GM19035 (cell line): ENCODE data around the gene HBE1.

Experiments
- ATAC-seq: cut with Tn5 transposase; IDR thresholded peaks from one replicate; pipeline ENCODE4 v1.9.1; 2021; ENCODE audit not compliant: unreplicated experiment

HBE1 gene

GRCh38 chr11:5235364-5236095 lies 34.2 kb downstream of the HBE1 start:
- ATAC-seq = no peak

DNA sequence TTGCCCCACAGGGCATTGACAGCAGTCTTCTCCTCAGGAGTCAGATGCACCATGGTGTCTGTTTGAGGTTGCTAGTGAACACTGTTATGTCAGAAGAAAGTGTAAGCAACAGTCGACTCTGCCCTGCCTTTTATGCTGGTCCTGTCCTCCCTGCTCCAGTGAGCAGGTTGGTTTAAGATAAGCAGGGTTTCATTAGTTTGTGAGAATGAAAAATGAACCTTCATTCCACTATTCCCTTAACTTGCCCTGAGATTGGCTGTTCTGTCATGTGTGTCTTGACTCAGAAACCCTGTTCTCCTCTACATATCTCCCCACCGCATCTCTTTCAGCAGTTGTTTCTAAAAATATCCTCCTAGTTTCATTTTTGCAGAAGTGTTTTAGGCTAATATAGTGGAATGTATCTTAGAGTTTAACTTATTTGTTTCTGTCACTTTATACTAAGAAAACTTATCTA lies 35.3 kb downstream of the HBE1 start, which contains the start of gene HBD:
Gene HBD, minus strand, starts transcription at position 103 of the 454 bp plus-strand sequence. Its CDS starts 50 bp downstream, at position 53.
- ATAC-seq = no peak

DNA sequence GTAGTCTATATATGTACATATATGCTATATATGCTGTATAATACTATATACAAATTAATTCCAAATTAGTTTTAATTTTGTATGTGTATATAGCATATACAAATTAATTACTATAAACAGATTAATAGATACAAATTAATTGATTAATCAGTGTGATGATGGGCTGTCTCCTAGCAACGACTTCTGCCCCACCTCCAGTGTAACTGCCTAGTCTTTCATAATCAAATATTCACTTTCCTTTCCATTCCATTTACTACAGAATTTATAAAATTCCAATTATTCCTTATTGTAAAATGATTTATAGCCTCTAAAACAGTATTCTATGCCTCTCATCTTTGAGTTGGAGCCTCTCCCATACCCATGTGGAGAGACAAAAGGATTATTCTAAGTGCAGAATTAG lies 36.4 kb downstream of the HBE1 start:
- ATAC-seq = no peak

DNA sequence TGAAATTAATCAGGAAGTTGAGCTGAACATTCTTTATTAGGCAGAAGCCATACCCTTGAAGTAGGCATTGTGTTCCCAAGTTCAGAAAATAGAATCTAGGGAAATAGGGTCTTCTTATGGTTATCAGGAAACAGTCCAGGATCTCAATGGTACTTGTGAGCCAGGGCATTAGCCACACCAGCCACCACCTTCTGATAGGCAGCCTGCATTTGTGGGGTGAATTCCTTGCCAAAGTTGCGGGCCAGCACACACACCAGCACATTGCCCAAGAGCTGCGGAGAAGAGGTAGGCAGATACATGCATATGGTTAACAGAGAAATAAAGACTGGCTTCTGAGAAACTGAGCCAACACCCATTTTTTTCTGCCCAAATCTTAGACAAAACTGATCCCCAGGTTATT lies 36.9 kb downstream of the HBE1 start:
- ATAC-seq = no peak

GRCh38 chr11:5232176-5232575 lies 37.6 kb downstream of the HBE1 start:
- ATAC-seq = no peak

DNA sequence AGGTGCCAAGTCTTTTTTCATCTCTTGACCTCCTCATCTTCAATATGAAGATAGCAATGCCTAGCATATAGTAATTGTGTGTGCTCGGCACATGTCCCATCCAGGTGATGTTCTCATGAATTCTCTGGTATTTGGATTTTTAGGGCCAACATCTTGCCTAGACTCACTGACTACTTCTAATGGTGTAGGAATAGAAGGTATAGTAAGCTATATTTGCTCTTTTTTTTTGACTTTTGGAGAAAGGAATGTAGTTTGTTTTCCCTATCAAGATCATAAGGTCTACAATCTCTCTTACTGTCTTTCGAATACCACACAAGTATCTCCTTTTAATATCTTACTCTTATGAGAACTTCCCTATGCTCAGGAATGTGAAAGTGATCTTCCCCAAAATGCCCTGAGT lies 38.6 kb downstream of the HBE1 start:
- ATAC-seq = no peak

GRCh38 chr11:5230266-5230665 lies 39.5 kb downstream of the HBE1 start:
- ATAC-seq = no peak

- ATAC-seq = no peak
Measured at GRCh38 chr11:5229796-5230195, 39.9 kb downstream of the HBE1 start.

- ATAC-seq = no peak
Measured at GRCh38 chr11:5229356-5229755, 40.4 kb downstream of the HBE1 start.

- ATAC-seq = no peak
Measured at GRCh38 chr11:5228124-5228523, 41.6 kb downstream of the HBE1 start.

DNA sequence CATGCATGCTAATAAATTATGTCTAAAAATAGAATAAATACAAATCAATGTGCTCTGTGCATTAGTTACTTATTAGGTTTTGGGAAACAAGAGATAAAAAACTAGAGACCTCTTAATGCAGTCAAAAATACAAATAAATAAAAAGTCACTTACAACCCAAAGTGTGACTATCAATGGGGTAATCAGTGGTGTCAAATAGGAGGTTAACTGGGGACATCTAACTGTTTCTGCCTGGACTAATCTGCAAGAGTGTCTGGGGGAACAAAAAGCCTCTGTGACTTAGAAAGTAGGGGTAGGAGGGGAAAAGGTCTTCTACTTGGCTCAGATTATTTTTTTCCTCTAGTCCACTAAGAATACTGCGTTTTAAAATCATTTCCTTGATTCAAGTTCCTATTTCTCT lies 42.1 kb downstream of the HBE1 start:
- no peak for ATAC-seq

DNA sequence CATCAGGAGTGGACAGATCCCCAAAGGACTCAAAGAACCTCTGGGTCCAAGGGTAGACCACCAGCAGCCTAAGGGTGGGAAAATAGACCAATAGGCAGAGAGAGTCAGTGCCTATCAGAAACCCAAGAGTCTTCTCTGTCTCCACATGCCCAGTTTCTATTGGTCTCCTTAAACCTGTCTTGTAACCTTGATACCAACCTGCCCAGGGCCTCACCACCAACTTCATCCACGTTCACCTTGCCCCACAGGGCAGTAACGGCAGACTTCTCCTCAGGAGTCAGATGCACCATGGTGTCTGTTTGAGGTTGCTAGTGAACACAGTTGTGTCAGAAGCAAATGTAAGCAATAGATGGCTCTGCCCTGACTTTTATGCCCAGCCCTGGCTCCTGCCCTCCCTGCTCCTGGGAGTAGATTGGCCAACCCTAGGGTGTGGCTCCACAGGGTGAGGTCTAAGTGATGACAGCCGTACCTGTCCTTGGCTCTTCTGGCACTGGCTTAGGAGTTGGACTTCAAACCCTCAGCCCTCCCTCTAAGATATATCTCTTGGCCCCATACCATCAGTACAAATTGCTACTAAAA lies 42.9 kb downstream of the HBE1 start, which contains the start of gene HBB:
Gene HBB, minus strand, starts transcription at position 340 of the 579 bp plus-strand sequence. Its CDS starts 50 bp downstream, at position 290.
- ATAC-seq = no peak

DNA sequence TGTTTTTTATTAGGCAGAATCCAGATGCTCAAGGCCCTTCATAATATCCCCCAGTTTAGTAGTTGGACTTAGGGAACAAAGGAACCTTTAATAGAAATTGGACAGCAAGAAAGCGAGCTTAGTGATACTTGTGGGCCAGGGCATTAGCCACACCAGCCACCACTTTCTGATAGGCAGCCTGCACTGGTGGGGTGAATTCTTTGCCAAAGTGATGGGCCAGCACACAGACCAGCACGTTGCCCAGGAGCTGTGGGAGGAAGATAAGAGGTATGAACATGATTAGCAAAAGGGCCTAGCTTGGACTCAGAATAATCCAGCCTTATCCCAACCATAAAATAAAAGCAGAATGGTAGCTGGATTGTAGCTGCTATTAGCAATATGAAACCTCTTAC lies 44.3 kb downstream of the HBE1 start:
- no peak for ATAC-seq

DNA sequence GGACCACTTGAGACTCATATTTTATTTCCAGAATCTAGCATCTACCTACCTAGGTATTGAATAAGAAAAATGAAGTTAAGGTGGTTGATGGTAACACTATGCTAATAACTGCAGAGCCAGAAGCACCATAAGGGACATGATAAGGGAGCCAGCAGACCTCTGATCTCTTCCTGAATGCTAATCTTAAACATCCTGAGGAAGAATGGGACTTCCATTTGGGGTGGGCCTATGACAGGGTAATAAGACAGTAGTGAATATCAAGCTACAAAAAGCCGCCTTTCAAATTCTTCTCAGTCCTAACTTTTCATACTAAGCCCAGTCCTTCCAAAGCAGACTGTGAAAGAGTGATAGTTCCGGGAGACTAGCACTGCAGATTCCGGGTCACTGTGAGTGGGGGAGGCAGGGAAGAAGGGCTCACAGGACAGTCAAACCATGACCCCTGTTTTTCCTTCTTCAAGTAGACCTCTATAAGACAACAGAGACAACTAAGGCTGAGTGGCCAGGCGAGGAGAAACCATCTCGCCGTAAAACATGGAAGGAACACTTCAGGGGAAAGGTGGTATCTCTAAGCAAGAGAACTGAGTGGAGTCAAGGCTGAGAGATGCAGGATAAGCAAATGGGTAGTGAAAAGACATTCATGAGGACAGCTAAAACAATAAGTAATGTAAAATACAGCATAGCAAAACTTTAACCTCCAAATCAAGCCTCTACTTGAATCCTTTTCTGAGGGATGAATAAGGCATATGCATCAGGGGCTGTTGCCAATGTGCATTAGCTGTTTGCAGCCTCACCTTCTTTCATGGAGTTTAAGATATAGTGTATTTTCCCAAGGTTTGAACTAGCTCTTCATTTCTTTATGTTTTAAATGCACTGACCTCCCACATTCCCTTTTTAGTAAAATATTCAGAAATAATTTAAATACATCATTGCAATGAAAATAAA lies 44.9 kb downstream of the HBE1 start:
- no peak for ATAC-seq

DNA sequence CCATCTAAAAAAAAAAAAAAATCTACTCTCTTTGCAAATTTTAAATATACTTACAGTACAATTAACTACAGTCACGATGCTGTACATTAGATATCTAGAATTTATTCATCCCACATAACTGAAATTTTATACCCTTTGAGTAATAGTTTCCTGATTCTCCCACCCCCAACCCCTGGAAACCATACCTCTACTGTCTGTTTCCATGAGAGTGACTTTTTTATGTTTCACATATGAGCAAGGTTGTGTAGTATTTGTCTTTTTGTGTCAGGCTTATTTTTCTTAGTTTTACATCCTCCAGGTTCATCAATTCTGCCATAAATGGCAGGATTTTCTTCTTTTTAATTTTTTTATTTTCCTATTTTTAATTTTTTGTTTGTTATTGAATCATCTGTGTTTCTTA lies 46.1 kb downstream of the HBE1 start:
- ATAC-seq = no peak

DNA sequence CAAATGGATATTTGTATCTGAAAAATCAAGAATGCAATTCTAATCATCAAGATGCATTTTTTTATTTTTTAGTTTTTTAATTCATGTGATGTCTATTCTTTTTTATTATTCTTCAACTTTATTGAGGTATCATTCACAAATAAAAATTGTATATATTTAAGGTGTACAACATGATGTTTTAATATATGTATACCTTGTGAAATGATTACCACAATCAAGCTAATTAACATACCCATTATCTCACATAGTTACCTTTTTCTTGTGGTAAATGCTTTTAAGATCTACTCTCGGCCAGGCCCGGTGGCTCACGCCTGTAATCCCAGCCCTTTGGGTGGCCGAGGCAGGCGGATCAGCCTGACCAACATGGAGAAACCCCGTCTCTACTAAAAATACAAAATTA lies 46.6 kb downstream of the HBE1 start:
- no peak for ATAC-seq
